ENCODE data around the gene FRS2.

The FRS2 gene

DNA sequence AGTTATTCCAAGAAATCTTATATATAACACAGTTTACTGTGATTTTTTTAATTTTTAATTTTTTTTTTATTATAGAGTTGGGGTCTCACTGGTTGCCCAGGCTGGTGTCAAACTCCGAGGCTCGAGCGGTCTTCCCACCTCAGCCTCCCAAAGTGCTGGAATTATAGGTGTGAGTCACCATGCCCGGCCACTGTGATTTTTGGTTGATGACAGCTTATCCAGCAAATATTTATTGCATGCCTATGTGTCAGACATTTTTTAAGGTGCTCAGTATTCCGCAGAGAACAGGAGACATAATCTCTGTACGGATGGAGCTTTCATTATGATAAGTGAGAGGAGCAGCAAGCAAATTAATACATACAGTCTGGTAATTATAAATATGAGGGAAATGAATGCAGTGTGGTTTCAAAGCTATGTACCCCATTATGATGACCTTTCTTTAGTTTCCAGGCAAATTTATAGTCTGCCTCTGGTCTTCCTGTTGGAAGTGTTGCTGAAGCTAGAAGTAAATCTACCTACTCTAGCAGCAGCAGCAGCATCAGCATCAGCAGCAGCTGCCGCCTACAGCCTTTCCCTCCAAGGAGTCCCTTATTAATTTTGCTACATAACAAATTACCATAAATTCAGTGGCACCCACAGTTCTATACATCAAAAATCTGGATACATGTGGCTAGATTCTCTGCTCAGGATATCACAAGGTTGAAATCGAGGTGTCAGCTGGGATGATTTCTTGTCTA lies 32.3 kb downstream of the FRS2 start:
- TF ChIP-seq, protein P1, sequence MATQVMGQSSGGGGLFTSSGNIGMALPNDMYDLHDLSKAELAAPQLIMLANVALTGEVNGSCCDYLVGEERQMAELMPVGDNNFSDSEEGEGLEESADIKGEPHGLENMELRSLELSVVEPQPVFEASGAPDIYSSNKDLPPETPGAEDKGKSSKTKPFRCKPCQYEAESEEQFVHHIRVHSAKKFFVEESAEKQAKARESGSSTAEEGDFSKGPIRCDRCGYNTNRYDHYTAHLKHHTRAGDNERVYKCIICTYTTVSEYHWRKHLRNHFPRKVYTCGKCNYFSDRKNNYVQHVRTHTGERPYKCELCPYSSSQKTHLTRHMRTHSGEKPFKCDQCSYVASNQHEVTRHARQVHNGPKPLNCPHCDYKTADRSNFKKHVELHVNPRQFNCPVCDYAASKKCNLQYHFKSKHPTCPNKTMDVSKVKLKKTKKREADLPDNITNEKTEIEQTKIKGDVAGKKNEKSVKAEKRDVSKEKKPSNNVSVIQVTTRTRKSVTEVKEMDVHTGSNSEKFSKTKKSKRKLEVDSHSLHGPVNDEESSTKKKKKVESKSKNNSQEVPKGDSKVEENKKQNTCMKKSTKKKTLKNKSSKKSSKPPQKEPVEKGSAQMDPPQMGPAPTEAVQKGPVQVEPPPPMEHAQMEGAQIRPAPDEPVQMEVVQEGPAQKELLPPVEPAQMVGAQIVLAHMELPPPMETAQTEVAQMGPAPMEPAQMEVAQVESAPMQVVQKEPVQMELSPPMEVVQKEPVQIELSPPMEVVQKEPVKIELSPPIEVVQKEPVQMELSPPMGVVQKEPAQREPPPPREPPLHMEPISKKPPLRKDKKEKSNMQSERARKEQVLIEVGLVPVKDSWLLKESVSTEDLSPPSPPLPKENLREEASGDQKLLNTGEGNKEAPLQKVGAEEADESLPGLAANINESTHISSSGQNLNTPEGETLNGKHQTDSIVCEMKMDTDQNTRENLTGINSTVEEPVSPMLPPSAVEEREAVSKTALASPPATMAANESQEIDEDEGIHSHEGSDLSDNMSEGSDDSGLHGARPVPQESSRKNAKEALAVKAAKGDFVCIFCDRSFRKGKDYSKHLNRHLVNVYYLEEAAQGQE (IDR thresholded peaks at IDR 0.05; ENCODE audit: insufficient read depth in 1 of 2, low read depth in 2 of 2, low read length in 2 of 2) = no peak
- TF ChIP-seq POLR2AphosphoS5 (IDR thresholded peaks at IDR 0.05; ENCODE audit: low read depth, low read length) (no peak), TAF1 (IDR thresholded peaks at IDR 0.05; ENCODE audit: borderline replicate concordance, insufficient read depth, low read length) (no peak), FOXP2 (optimal IDR thresholded peaks at IDR 0.05; ENCODE audit: borderline replicate concordance, extremely low read depth, extremely low read length, insufficient read depth) (no peak), SIN3A (IDR thresholded peaks at IDR 0.05; ENCODE audit: borderline replicate concordance, insufficient read depth, low read length) (no peak)

DNA sequence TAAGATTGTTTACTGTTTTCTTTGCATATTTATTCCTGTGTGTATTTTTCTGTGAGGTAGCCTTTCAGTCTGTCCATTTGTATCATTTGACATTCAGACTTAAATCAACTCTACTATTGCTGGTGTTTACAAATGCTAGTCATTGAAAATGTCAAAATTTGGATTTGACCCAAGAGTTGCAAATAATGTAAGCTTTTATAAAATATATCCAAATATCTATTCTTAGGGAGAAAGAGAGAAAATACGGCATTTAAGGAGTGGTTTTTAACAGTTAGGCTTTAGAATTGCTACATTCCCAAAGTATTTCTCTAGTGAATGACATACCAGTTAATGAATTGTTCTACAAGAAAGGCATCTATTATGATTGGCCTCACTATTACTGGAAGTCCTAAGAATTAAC lies 37.9 kb downstream of the FRS2 start:
- TF ChIP-seq SIN3A (IDR thresholded peaks at IDR 0.05; ENCODE audit: borderline replicate concordance, insufficient read depth, low read length) (no peak), POLR2AphosphoS5 (IDR thresholded peaks at IDR 0.05; ENCODE audit: low read depth, low read length) (no peak), TAF1 (IDR thresholded peaks at IDR 0.05; ENCODE audit: borderline replicate concordance, insufficient read depth, low read length) (no peak), FOXP2 (optimal IDR thresholded peaks at IDR 0.05; ENCODE audit: borderline replicate concordance, extremely low read depth, extremely low read length, insufficient read depth) (no peak)
- TF ChIP-seq, protein P1 (IDR thresholded peaks at IDR 0.05; ENCODE audit: insufficient read depth in 1 of 2, low read depth in 2 of 2, low read length in 2 of 2) = no peak

DNA sequence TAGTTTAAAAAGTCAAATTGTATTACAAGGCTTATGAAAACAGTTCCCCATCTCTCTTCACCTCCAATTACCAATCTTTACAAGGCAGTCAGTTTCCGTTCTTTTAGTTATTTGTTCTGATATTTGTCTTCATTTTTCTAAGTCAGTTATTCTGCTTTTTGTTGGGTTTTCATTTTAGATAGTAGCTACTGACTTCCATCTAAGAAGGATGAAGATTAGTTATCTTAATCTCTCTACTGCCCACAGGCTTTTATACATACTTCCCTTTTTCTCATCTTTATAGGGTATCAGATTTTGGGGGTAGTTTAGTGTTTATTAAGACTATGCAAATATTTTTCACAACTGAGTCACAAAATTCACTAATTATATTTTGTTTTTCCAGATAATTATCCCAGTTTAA lies 38.4 kb downstream of the FRS2 start:
- TF ChIP-seq, protein P1 (IDR thresholded peaks at IDR 0.05; ENCODE audit: insufficient read depth in 1 of 2, low read depth in 2 of 2, low read length in 2 of 2) = no peak
- no peak for TF ChIP-seq TAF1 (IDR thresholded peaks at IDR 0.05; ENCODE audit: borderline replicate concordance, insufficient read depth, low read length)
- TF ChIP-seq FOXP2 (optimal IDR thresholded peaks at IDR 0.05; ENCODE audit: borderline replicate concordance, extremely low read depth, extremely low read length, insufficient read depth) = no peak
- no peak for TF ChIP-seq POLR2AphosphoS5 (IDR thresholded peaks at IDR 0.05; ENCODE audit: low read depth, low read length)
- TF ChIP-seq SIN3A (IDR thresholded peaks at IDR 0.05; ENCODE audit: borderline replicate concordance, insufficient read depth, low read length) = no peak

DNA sequence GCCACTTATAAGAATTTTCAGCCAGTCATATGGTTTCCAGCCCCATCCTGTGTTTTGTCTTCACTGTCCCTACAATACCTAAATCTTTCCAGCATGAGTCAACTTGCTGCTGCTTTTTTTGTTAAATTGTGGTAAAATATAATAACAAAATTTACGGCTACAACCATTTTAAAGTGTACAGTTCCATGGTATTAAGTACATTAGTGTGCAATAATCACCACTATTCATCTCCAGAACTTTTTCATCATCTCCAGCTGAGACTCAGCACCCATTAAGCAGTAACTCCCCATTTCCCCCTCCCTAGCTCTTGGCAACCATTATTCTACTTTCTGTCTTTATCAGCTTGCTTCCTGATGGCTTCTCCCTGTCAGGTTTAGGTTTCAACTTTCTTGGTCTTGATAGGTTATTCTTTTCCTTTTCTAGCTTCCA lies 39.1 kb downstream of the FRS2 start:
- TF ChIP-seq TAF1 (IDR thresholded peaks at IDR 0.05; ENCODE audit: borderline replicate concordance, insufficient read depth, low read length) (no peak), FOXP2 (optimal IDR thresholded peaks at IDR 0.05; ENCODE audit: borderline replicate concordance, extremely low read depth, extremely low read length, insufficient read depth) (no peak), POLR2AphosphoS5 (IDR thresholded peaks at IDR 0.05; ENCODE audit: low read depth, low read length) (no peak), SIN3A (IDR thresholded peaks at IDR 0.05; ENCODE audit: borderline replicate concordance, insufficient read depth, low read length) (no peak)
- TF ChIP-seq, protein P1 (IDR thresholded peaks at IDR 0.05; ENCODE audit: insufficient read depth in 1 of 2, low read depth in 2 of 2, low read length in 2 of 2) = no peak

All from PFSK-1 (cell line).